Endothelial cell of umbilical vein (primary cell): Measurements from ENCODE around the gene CXCR2. TPM values are rescaled to one million over a fixed set of nuclear protein-coding genes. Genes with fewer than 3 reads are reported as not detected.

ENCODE experiments used
- BruUV-seq: library from RNA; stranded (reverse); fragments of 400-500 nt; replicated peaks from 2 replicates; lab custom pipeline; 2021; lab: Mats Ljungman, UMichigan
- CTCF ChIA-PET: fragments of 300-600, 350-600 bp; sonication (Branson Sonifier 250); formaldehyde crosslinking; loops from one replicate; lab custom pipeline; 2021; ENCODE audit warnings: antibody characterized with exemption, inconsistent platforms; lab: Charles Lee
- POLR2A ChIA-PET: fragments of 300-600, 350-600 bp; sonication (Branson Sonifier 250); formaldehyde crosslinking; loops from one replicate; lab custom pipeline; 2021; ENCODE audit warnings: antibody characterized with exemption, inconsistent platforms; lab: Charles Lee
- DNase-seq: peaks from one replicate; pipeline ENCODE4 v3.0.0-alpha.2; 2011; ENCODE audit warnings: low read depth, low spot score
- FAIRE-seq: peaks from 2 replicates; lab custom pipeline; 2011; peaks lifted over from hg19 to GRCh38; lab: Jason Lieb, UNC
- H2AFZ ChIP-seq: 2 replicates; pipeline ENCODE4 v1.6.0; 2012; ENCODE audit warnings: low read depth, low read length, control low read depth, inconsistent platforms
- H3K27ac ChIP-seq: 2 replicates; pipeline ENCODE4 v1.5.1; 2011; ENCODE audit warnings: low read depth, mild to moderate bottlenecking, control low read depth, low read length, moderate library complexity; ENCODE audit not compliant: insufficient read depth
- H3K27me3 ChIP-seq, 2 experiments: 2 replicates each; pipeline versions ENCODE4 v1.6.0 to v1.6.1; 2011; ENCODE audit warnings: low read length in 2 of 2, mixed read lengths in 1 of 2; ENCODE audit not compliant: control insufficient read depth in 2 of 2, insufficient read depth in 2 of 2
- H3K36me3 ChIP-seq, 2 experiments: 2 replicates in 1 of 2; 3 replicates in 1 of 2; pipeline ENCODE4 v1.5.1; 2011; ENCODE audit warnings: low read length in 2 of 2, mild to moderate bottlenecking in 1 of 2, moderate library complexity in 1 of 2; ENCODE audit not compliant: control insufficient read depth in 2 of 2, insufficient read depth in 2 of 2; ENCODE audit errors: extremely low read depth in 1 of 2
- H3K4me1 ChIP-seq: 3 replicates; pipeline ENCODE4 v1.5.1; 2011; ENCODE audit warnings: mild to moderate bottlenecking, low read length; ENCODE audit not compliant: control insufficient read depth, insufficient read depth; ENCODE audit errors: extremely low read depth
- H3K4me2 ChIP-seq: 2 replicates; pipeline ENCODE4 v1.6.1; 2011; ENCODE audit warnings: low read length, control low read depth, mixed read lengths; ENCODE audit not compliant: insufficient read depth
- H3K4me3 ChIP-seq, 3 experiments: fragments of 200-600 bp in 1 of 3; sonication (generic), shearing (Covaris generic) in 1 of 3; replicated peaks in 1 of 3; 2 replicates each; pipeline ENCODE4 v1.5.1; 2011 to 2016; ENCODE audit warnings: control low read depth in 3 of 3, low read length in 3 of 3, mild to moderate bottlenecking in 2 of 3, inconsistent platforms in 1 of 3, low read depth in 1 of 3, moderate library complexity in 1 of 3; ENCODE audit not compliant: insufficient read depth in 1 of 3
- H3K79me2 ChIP-seq: 2 replicates; pipeline ENCODE4 v1.6.0; 2012; ENCODE audit warnings: low read length, inconsistent platforms; ENCODE audit not compliant: control insufficient read depth, insufficient read depth
- H3K9ac ChIP-seq: replicated peaks from 2 replicates; pipeline ENCODE3; 2011; ENCODE audit warnings: low read length, control low read depth; ENCODE audit not compliant: insufficient read depth; ENCODE audit errors: extremely low read depth
- H3K9me1 ChIP-seq: replicated peaks from 3 replicates; pipeline ENCODE4 v1.6.0; 2011; ENCODE audit warnings: mild to moderate bottlenecking, low read length; ENCODE audit not compliant: control insufficient read depth, insufficient read depth; ENCODE audit errors: extremely low read depth
- H3K9me3 ChIP-seq: replicated peaks from 2 replicates; pipeline ENCODE4 v1.5.1; 2012; ENCODE audit warnings: low read length, inconsistent platforms; ENCODE audit not compliant: control insufficient read depth, insufficient read depth
- H4K20me1 ChIP-seq: replicated peaks from 2 replicates; pipeline ENCODE3; 2011; ENCODE audit warnings: mild to moderate bottlenecking, low read length; ENCODE audit not compliant: control insufficient read depth, insufficient read depth; ENCODE audit errors: extremely low read depth
- CTCF ChIP-seq, 2 donors: IDR thresholded peaks; 1 replicate in 1 of 2; 2 replicates in 1 of 2; pipeline ENCODE4 v1.5.1; 2011; ENCODE audit warnings: low read length in 2 of 2, mild to moderate bottlenecking in 2 of 2, moderate library complexity in 2 of 2, control low read depth in 1 of 2, inconsistent platforms in 1 of 2, low read depth in 1 of 2; ENCODE audit not compliant: insufficient read depth in 1 of 2; ENCODE audit errors: extremely low read depth in 1 of 2
- EZH2 ChIP-seq: IDR thresholded peaks from 2 replicates; pipeline ENCODE4 v1.6.1; 2012; ENCODE audit warnings: borderline replicate concordance, low read depth, mild to moderate bottlenecking, moderate library complexity, low read length, inconsistent platforms; ENCODE audit not compliant: severe bottlenecking
- FOS ChIP-seq: IDR thresholded peaks from 2 replicates; pipeline ENCODE4 v1.6.1; 2011; ENCODE audit warnings: mild to moderate bottlenecking, low read length, moderate library complexity, borderline replicate concordance; ENCODE audit not compliant: insufficient read depth
- GATA2 ChIP-seq: IDR thresholded peaks from 2 replicates; pipeline ENCODE4 v1.7.0; 2011; ENCODE audit warnings: low read depth, mild to moderate bottlenecking, moderate library complexity, mixed read lengths, low read length; ENCODE audit not compliant: insufficient read length, insufficient read depth
- JUN ChIP-seq: IDR thresholded peaks from 2 replicates; pipeline ENCODE4 v1.6.1; 2011; ENCODE audit warnings: borderline replicate concordance, low read depth; ENCODE audit not compliant: insufficient read length, insufficient read depth
- MAX ChIP-seq: IDR thresholded peaks from 2 replicates; pipeline ENCODE4 v1.6.1; 2011; ENCODE audit not compliant: insufficient read depth, insufficient read length
- MYC ChIP-seq: IDR thresholded peaks from one replicate; pipeline ENCODE4 v1.6.1; 2011; ENCODE audit warnings: mild to moderate bottlenecking, low read depth, low read length
- POLR2A ChIP-seq: IDR thresholded peaks from 2 replicates; pipeline ENCODE4 v1.6.1; 2012; ENCODE audit warnings: low read depth, mild to moderate bottlenecking, control low read depth, low read length
- POLR2AphosphoS5 ChIP-seq: IDR thresholded peaks from 2 replicates; pipeline ENCODE4 v1.6.1; 2012; ENCODE audit warnings: low read depth, mild to moderate bottlenecking, control low read depth, low read length, moderate library complexity; ENCODE audit not compliant: insufficient read depth
- dilution Hi-C: fragments of 300-500 bp; cut with MboI; formaldehyde crosslinking; loops from one replicate; pipeline ENCODE4 v1.15.0; 2019; ENCODE audit warnings: low sequenced_read_pairs; ENCODE audit not compliant: extremely low pct_ligation_motif_present
- intact Hi-C: fragments of 100-400 bp; cut with micrococcal nuclease; formaldehyde crosslinking; loops from one replicate; pipeline ENCODE4 v1.10.0; 2022
- polyA plus RNA-seq, 4 experiments: library from polyadenylated mRNA; depleted of rRNA in 3 of 4; stranded (reverse) in 3 of 4; unstranded in 1 of 4; fragments of >200 nt; gene quantifications; 2 replicates each; pipeline versions ENCODE4 v1.2.1 to v1.2.3, GENCODE V29; 2011 to 2012; ENCODE audit warnings: missing spikeins in 1 of 4
- total RNA-seq: library from RNA; stranded (reverse); gene quantifications from 2 replicates; pipeline ENCODE4 v1.2.3, GENCODE V29; 2021

CXCR2 gene
- total and polyA plus RNA-seq, 2 donors (not counting 3 experiments of a cell fraction or from before 2014, with no cell fraction given) = not detected

- dilution Hi-C loops (no loop called here), intact Hi-C loops (no loop called here)
- Histone ChIP-seq H3K4me1 (no peaks in the 10 kb centered on the region), H4K20me1 (no peaks in the 10 kb centered on the region), H3K9ac (no peak overlapping the region), H3K36me3 (no peaks in the 10 kb centered on the region), H3K9me3 (no peaks in the 10 kb centered on the region), H2AFZ (no peak overlapping the region), H3K9me1 (no peaks in the 10 kb centered on the region), H3K4me2 (no peak overlapping the region), H3K4me3 (no peak overlapping the region), H3K79me2 (no peaks in the 10 kb centered on the region), H3K27ac (no peak overlapping the region), H3K27me3 (peaks cover 5 to 14% of the 10 kb centered on the region in 2 experiments)
- no peak for DNase-seq
- FAIRE-seq = no peak
- TF ChIP-seq POLR2AphosphoS5 (no peak), POLR2A (no peak), MYC (no peak), MAX (no peak), CTCF (IDR thresholded peaks at IDR 0.05; ENCODE audit: extremely low read depth in 1 of 2, insufficient read depth in 1 of 2, low read depth in 1 of 2, low read length in 2 of 2) (no peak), JUN (no peak), FOS (no peak), GATA2 (no peak), EZH2 (no peak)
- ChIA-PET CTCF (interaction anchor here (1.0 kb wide), 1 partner anchor 16 kb away, joined by 3 read pairs; no protein-coding TSS in a partner anchor), POLR2A (no interaction called here)
- no TSS peak for BruUV-seq
Measured at GRCh38 chr2:218184331-218184730, 58.5 kb downstream of the CXCR2 start.
